Prostate gland (tissue), 2 donors: Measurements from ENCODE around the gene COL4A2. TPM values are rescaled to one million over a fixed set of nuclear protein-coding genes. Genes with fewer than 3 reads are reported as not detected.

Experiments used
- DNase-seq: peaks from one replicate; pipeline ENCODE4 v3.0.0-alpha.2; 2019; ENCODE audit warnings: low spot score
- H3K27ac ChIP-seq, 2 donors: fragments of 200-600 bp; sonication (generic); 2 replicates each; pipeline ENCODE4 v1.5.1; 2017 to 2019
- H3K27me3 ChIP-seq: fragments of 200-600 bp; sonication (generic); replicated peaks from 2 replicates; pipeline ENCODE4 v1.5.1; 2019; ENCODE audit not compliant: insufficient read depth
- H3K36me3 ChIP-seq, 2 donors: fragments of 200-600 bp; sonication (generic); 1 replicate in 1 of 2; 2 replicates in 1 of 2; pipeline versions ENCODE4 v1.5.1 to v1.8.1; 2017 to 2019
- H3K4me1 ChIP-seq: fragments of 200-600 bp; sonication (generic); replicated peaks from 2 replicates; pipeline ENCODE4 v1.5.1; 2019
- H3K4me3 ChIP-seq, 2 donors: fragments of 200-600 bp; sonication (generic); 2 replicates each; pipeline ENCODE4 v1.5.1; 2017 to 2019
- H3K9me3 ChIP-seq: fragments of 200-600 bp; sonication (generic); 2 replicates; pipeline ENCODE4 v1.5.1; 2017
- CTCF ChIP-seq, 4 experiments: fragments of 200-600 bp in 2 of 4; fragments of 450-650 bp in 2 of 4; sonication (generic) in 2 of 4; IDR thresholded peaks; 1 replicate in 3 of 4; 2 replicates in 1 of 4; pipeline ENCODE4 v1.5.1; 2016 to 2019; ENCODE audit warnings: antibody characterized with exemption in 4 of 4, mild to moderate bottlenecking in 2 of 4, moderate library complexity in 2 of 4
- POLR2A ChIP-seq: fragments of 450-650 bp; IDR thresholded peaks from one replicate; pipeline ENCODE4 v1.6.1; 2016; ENCODE audit warnings: antibody characterized with exemption, mild to moderate bottlenecking
- POLR2AphosphoS5 ChIP-seq: sonication (generic); formaldehyde crosslinking; IDR thresholded peaks from one replicate; pipeline ENCODE4 v1.6.1; 2017; ENCODE audit warnings: antibody characterized with exemption
- WGBS: methylation state at CpG from one replicate; pipeline ENCODE4 v1.1.5; 2018; 5-methylcytosine and 5-hydroxymethylcytosine counted together
- intact Hi-C: fragments of 100-400 bp; cut with DNase I; formaldehyde crosslinking; loops from one replicate; pipeline ENCODE4 v1.14.2; 2022
- total RNA-seq, 2 donors: library from RNA; depleted of rRNA; stranded (reverse); fragments of >200 nt; gene quantifications; one replicate each; pipeline ENCODE4 v1.1.0, GENCODE V29; 2016

Gene COL4A2
- total RNA-seq, 2 donors from 2014 or later, result 82.8 to 193 TPM

- intact Hi-C loops, result no loop called here
- 80% methylated on average over 11 of the region's 11 CpGs for WGBS
- H3K9me3 ChIP-seq, result no peaks in the 10 kb centered on the region
- no peak for TF ChIP-seq CTCF (IDR thresholded peaks at IDR 0.05)
- TF ChIP-seq POLR2AphosphoS5, result no peak
- TF ChIP-seq POLR2A, result no peak
- H3K27me3 ChIP-seq, result no peaks in the 10 kb centered on the region
- no peaks in the 10 kb centered on the region for H3K36me3 ChIP-seq
- no peaks in the 10 kb centered on the region for H3K4me1 ChIP-seq
- H3K27ac ChIP-seq, result no peak overlapping the region
- no peak for DNase-seq
- no peak overlapping the region for H3K4me3 ChIP-seq
These were observed 211.5 kb downstream of the COL4A2 start for GRCh38 chr13:110518571-110518970.

DNA sequence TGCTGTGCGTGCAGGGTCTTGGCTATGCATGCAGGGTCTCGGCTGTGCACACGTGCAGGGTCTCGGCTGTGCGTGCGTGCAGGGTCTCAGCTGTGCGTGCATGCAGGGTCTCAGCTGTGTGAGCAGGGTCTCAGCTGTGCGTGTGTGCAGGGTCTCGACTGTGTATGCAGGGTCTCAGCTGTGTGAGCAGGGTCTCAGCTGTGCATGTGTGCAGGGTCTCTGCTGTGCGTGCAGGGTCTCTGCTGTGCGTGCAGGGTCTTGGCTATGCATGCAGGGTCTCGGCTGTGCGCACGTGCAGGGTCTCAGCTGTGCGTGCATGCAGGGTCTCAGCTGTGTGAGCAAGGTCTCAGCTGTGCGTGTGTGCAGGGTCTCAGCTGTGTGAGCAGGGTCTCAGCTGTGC, 212.0 kb downstream of the COL4A2 start:
- H3K36me3 ChIP-seq, result no peaks in the 10 kb centered on the region
- intact Hi-C loops, result no loop called here
- no peak overlapping the region for H3K4me3 ChIP-seq
- TF ChIP-seq POLR2A (no peak), POLR2AphosphoS5 (no peak), CTCF (IDR thresholded peaks at IDR 0.05) (no peak)
- H3K27me3 ChIP-seq, result no peaks in the 10 kb centered on the region
- DNase-seq, result no peak
- WGBS, result 89% methylated on average over 16 of the region's 16 CpGs
- no peaks in the 10 kb centered on the region for H3K4me1 ChIP-seq
- H3K27ac ChIP-seq, result no peak overlapping the region
- no peaks in the 10 kb centered on the region for H3K9me3 ChIP-seq

DNA sequence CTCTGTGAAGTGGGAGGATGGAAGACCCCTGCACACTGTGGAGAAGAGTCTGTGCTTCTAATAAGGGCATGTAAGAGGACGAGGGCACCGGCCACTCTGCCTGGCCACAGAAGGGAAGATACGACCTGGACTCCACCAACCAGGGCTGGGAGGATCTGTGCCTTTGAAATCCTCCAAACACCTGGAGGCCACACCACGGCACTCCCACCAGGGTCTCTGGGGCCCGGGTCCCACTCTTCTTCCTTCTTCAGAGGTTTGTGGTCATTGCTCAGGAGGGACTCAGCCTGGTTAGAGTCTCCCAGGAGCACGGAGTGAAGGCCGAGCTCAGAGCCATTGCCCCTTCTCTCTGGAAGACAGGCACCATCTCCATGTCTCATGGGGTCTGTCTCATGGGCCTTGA, 212.4 kb downstream of the COL4A2 start:
- 91% methylated on average over 7 of the region's 7 CpGs for WGBS
- no peak for TF ChIP-seq POLR2A
- Histone ChIP-seq H3K36me3 (no peaks in the 10 kb centered on the region), H3K9me3 (no peaks in the 10 kb centered on the region), H3K4me1 (no peaks in the 10 kb centered on the region), H3K4me3 (no peak overlapping the region), H3K27ac (no peak overlapping the region), H3K27me3 (no peaks in the 10 kb centered on the region)
- no peak for DNase-seq
- intact Hi-C loops, result no loop called here

GRCh38 chr13:110520431-110521295, 213.6 kb downstream of the COL4A2 start:
- 62% methylated on average over 15 of the region's 16 CpGs for WGBS
- Histone ChIP-seq H3K27me3 (no peaks in the 10 kb centered on the region), H3K4me1 (no peaks in the 10 kb centered on the region), H3K4me3 (no peak overlapping the region), H3K9me3 (no peaks in the 10 kb centered on the region), H3K27ac (peak overlapping the region in 1 of 2 donors; percentile 41), H3K36me3 (no peaks in the 10 kb centered on the region)
- TF ChIP-seq POLR2AphosphoS5 (peak; percentile 39), CTCF (IDR thresholded peaks at IDR 0.05) (no peak), POLR2A (no peak)
- intact Hi-C loops, result loop anchor here (5.0 kb wide), 1 partner anchor 37 kb away; no protein-coding TSS in a partner anchor
- no peak for DNase-seq

GRCh38 chr13:110521296-110521680, 214.2 kb downstream of the COL4A2 start:
- Histone ChIP-seq H3K36me3 (no peaks in the 10 kb centered on the region), H3K27ac (peak overlapping the region in 1 of 2 donors; percentile 41), H3K9me3 (no peaks in the 10 kb centered on the region), H3K27me3 (no peaks in the 10 kb centered on the region), H3K4me1 (no peaks in the 10 kb centered on the region), H3K4me3 (no peak overlapping the region)
- TF ChIP-seq POLR2AphosphoS5 (no peak), POLR2A (no peak), CTCF (IDR thresholded peaks at IDR 0.05) (no peak)
- DNase-seq, result no peak
- intact Hi-C loops, result loop anchor here (5.0 kb wide), 1 partner anchor 36 kb away; no protein-coding TSS in a partner anchor
- WGBS, result 76% methylated on average over 10 of the region's 10 CpGs
